ENCODE measurements around the gene CEP170. TPM values are rescaled to one million over a fixed set of nuclear protein-coding genes. Genes with fewer than 3 reads are reported as not detected.

The CEP170 gene
- total RNA-seq, 4 donors from 2014 or later = 10.6 to 37.5 (median 16.6) TPM

GRCh38 chr1:243286409-243287122, 31.5 kb upstream of the CEP170 start:
- Histone ChIP-seq H3K9me3 (no peaks in the 10 kb centered on the region), H3K36me3 (peaks cover 33% of the 10 kb centered on the region), H3K4me3 (no peak overlapping the region), H3K27me3 (no peaks in the 10 kb centered on the region), H3K27ac (peak overlapping the region; percentile 38), H3K4me1 (peaks cover 5% of the 10 kb centered on the region)
- TF ChIP-seq POLR2A (IDR thresholded peaks at IDR 0.05) = no peak
- TF ChIP-seq CTCF (IDR thresholded peaks at IDR 0.05) = no peak
- no peak for TF ChIP-seq EP300 (IDR thresholded peaks at IDR 0.05)
- TF ChIP-seq POLR2AphosphoS5 (IDR thresholded peaks at IDR 0.05) = no peak
- 71% methylated on average over 8 of the region's 8 CpGs for WGBS
- no peak for DNase-seq (ENCODE audit: low spot score in 2 of 2)

GRCh38 chr1:243281672-243282071, 26.6 kb upstream of the CEP170 start:
- Histone ChIP-seq H3K27ac (no peak overlapping the region), H3K36me3 (peaks cover 27% of the 10 kb centered on the region), H3K27me3 (no peaks in the 10 kb centered on the region), H3K4me3 (no peak overlapping the region), H3K9me3 (no peaks in the 10 kb centered on the region), H3K4me1 (no peaks in the 10 kb centered on the region)
- WGBS = 98% methylated on average over 5 of the region's 5 CpGs
- no peak for DNase-seq (ENCODE audit: low spot score in 2 of 2)
- TF ChIP-seq POLR2A (IDR thresholded peaks at IDR 0.05) (no peak), POLR2AphosphoS5 (IDR thresholded peaks at IDR 0.05) (no peak), CTCF (IDR thresholded peaks at IDR 0.05) (no peak), EP300 (IDR thresholded peaks at IDR 0.05) (no peak)

- TF ChIP-seq CTCF (IDR thresholded peaks at IDR 0.05) (no peak), EP300 (IDR thresholded peaks at IDR 0.05) (no peak), POLR2A (IDR thresholded peaks at IDR 0.05) (no peak), POLR2AphosphoS5 (IDR thresholded peaks at IDR 0.05) (no peak)
- peaks cover 29% of the 10 kb centered on the region for H3K36me3 ChIP-seq
- no peak for DNase-seq (ENCODE audit: low spot score in 2 of 2)
- no peak overlapping the region for H3K27ac ChIP-seq
- H3K4me3 ChIP-seq = no peak overlapping the region
- no peaks in the 10 kb centered on the region for H3K9me3 ChIP-seq
- H3K4me1 ChIP-seq = no peaks in the 10 kb centered on the region
- 44% methylated on average over 3 of the region's 3 CpGs for WGBS
- H3K27me3 ChIP-seq = no peaks in the 10 kb centered on the region
These were observed 25.6 kb upstream of the CEP170 start for GRCh38 chr1:243280571-243281129.

GRCh38 chr1:243275316-243275715, 20.2 kb upstream of the CEP170 start:
- no peaks in the 10 kb centered on the region for H3K9me3 ChIP-seq
- H3K27me3 ChIP-seq = no peaks in the 10 kb centered on the region
- no peak overlapping the region for H3K4me3 ChIP-seq
- TF ChIP-seq POLR2A (IDR thresholded peaks at IDR 0.05) = no peak
- peaks cover 46% of the 10 kb centered on the region for H3K36me3 ChIP-seq
- DNase-seq (ENCODE audit: low spot score in 2 of 2) = no peak
- peaks cover under 1% of the 10 kb centered on the region for H3K4me1 ChIP-seq
- no peak overlapping the region for H3K27ac ChIP-seq
- 89% methylated on average over 3 of the region's 3 CpGs for WGBS

- Histone ChIP-seq H3K9me3 (no peaks in the 10 kb centered on the region), H3K27me3 (no peaks in the 10 kb centered on the region), H3K36me3 (peaks cover 45% of the 10 kb centered on the region), H3K4me3 (no peak overlapping the region), H3K4me1 (peaks cover 9% of the 10 kb centered on the region), H3K27ac (no peak overlapping the region)
- DNase-seq (ENCODE audit: low spot score in 2 of 2) = no peak
- 95% methylated on average over 2 of the region's 2 CpGs for WGBS
- TF ChIP-seq CTCF (IDR thresholded peaks at IDR 0.05) = no peak
- TF ChIP-seq POLR2AphosphoS5 (IDR thresholded peaks at IDR 0.05) = no peak
- no peak for TF ChIP-seq POLR2A (IDR thresholded peaks at IDR 0.05)
These were observed 18.9 kb upstream of the CEP170 start for GRCh38 chr1:243273945-243274344.
